Smooth muscle cell (in vitro differentiated cells): Measurements from ENCODE around the gene PDIA4. TPM values are rescaled to one million over a fixed set of nuclear protein-coding genes. Genes with fewer than 3 reads are reported as not detected.

Source experiments
- DNase-seq: peaks from one replicate; lab custom pipeline; 2025; ENCODE audit not compliant: unreplicated experiment; lab: John Stamatoyannopoulos, UW
- H2AFZ ChIP-seq: fragments of 200-600 bp; sonication (generic); 2 replicates; pipeline ENCODE4 v1.6.0; 2016; ENCODE audit warnings: antibody characterized with exemption, low read depth, mild to moderate bottlenecking
- H3F3A ChIP-seq: fragments of 200-600 bp; sonication (generic); 2 replicates; pipeline ENCODE4 v1.6.0; 2017; ENCODE audit warnings: antibody characterized with exemption, low read depth
- H3K27ac ChIP-seq: fragments of 200-600 bp; sonication (generic); 2 replicates; pipeline ENCODE4 v1.5.1; 2016; ENCODE audit warnings: low read depth, mild to moderate bottlenecking
- H3K27me3 ChIP-seq: fragments of 200-600 bp; sonication (generic); 2 replicates; pipeline ENCODE4 v1.6.1; 2016; ENCODE audit warnings: low read depth, mild to moderate bottlenecking
- H3K36me3 ChIP-seq: fragments of 200-600 bp; sonication (generic); 2 replicates; pipeline ENCODE4 v1.5.1; 2016; ENCODE audit warnings: low read depth
- H3K4me1 ChIP-seq: fragments of 200-600 bp; sonication (generic); 2 replicates; pipeline ENCODE4 v1.5.1; 2016; ENCODE audit warnings: low read depth
- H3K4me2 ChIP-seq: fragments of 200-600 bp; sonication (generic); 2 replicates; pipeline ENCODE4 v1.6.0; 2016; ENCODE audit warnings: mild to moderate bottlenecking
- H3K4me3 ChIP-seq: fragments of 200-600 bp; sonication (generic); 2 replicates; pipeline ENCODE4 v1.5.1; 2016; ENCODE audit warnings: mild to moderate bottlenecking
- H3K79me2 ChIP-seq: fragments of 200-600 bp; sonication (generic); 2 replicates; pipeline ENCODE4 v1.6.0; 2016; ENCODE audit warnings: low read depth, mild to moderate bottlenecking
- H3K9ac ChIP-seq: fragments of 200-600 bp; sonication (generic); 2 replicates; pipeline ENCODE4 v1.6.0; 2016; ENCODE audit warnings: low read depth
- H3K9me3 ChIP-seq: fragments of 200-600 bp; sonication (generic); replicated peaks from 2 replicates; pipeline ENCODE4 v1.5.1; 2016; ENCODE audit warnings: low read depth
- H4K20me1 ChIP-seq: fragments of 200-600 bp; sonication (generic); 2 replicates; pipeline ENCODE4 v1.6.0; 2016; ENCODE audit warnings: low read depth
- CTCF ChIP-seq: fragments of 200-600 bp; sonication (generic); IDR thresholded peaks from 2 replicates; pipeline ENCODE4 v1.5.1; 2017; ENCODE audit warnings: borderline replicate concordance, mild to moderate bottlenecking, antibody characterized with exemption; ENCODE audit not compliant: insufficient read depth, poor library complexity, severe bottlenecking
- WGBS: methylation state at CpG from one replicate; pipeline ENCODE4 v1.1.7; 2016; ENCODE audit warnings: low lambda C conversion rate; 5-methylcytosine and 5-hydroxymethylcytosine counted together
- polyA plus RNA-seq: library from polyadenylated mRNA; unstranded; fragments of >200 nt; fragmentation: Nextera tagmentation; extraction: Ambion mirVana; gene quantifications from 2 replicates; pipeline ENCODE4 v1.2.1, GENCODE V29; 2016
- total RNA-seq: library from RNA; depleted of rRNA; stranded (reverse); fragments of >200 nt; gene quantifications from 2 replicates; pipeline ENCODE4 v1.2.3, GENCODE V29; 2014

The PDIA4 gene
- total and polyA plus RNA-seq, 2 experiments from 2014 or later = 178 to 316 TPM

DNA sequence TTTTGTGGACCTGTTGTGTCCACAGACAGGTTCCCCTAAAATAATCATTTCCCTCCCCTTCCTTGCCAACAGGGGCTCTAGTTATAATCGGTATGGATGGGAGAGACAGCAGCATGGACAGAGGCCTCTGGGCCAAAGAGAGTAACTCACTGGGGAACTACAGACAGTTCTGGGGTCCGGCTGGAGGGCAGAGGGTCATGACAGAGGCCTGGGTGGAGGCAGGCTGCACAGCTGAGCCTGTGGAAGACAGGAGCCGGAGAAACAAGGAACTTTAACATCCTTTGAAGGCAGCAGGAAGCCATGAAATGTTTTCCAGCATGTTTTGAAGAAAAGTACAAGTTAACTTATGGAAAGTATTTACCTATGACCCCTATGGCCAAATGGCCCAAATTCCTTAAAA, 68.6 kb downstream of the PDIA4 start:
- Histone ChIP-seq H2AFZ (no peak overlapping the region), H3K4me3 (no peak overlapping the region), H3K27ac (no peak overlapping the region), H3K36me3 (no peaks in the 10 kb centered on the region), H4K20me1 (no peaks in the 10 kb centered on the region), H3K4me2 (no peak overlapping the region), H3K79me2 (no peaks in the 10 kb centered on the region), H3K27me3 (no peaks in the 10 kb centered on the region), H3F3A (no peaks in the 10 kb centered on the region), H3K4me1 (peaks cover 4% of the 10 kb centered on the region), H3K9me3 (no peaks in the 10 kb centered on the region), H3K9ac (no peak overlapping the region)
- no peak for DNase-seq
- WGBS = 87% methylated on average over 3 of the region's 3 CpGs
- no peak for TF ChIP-seq CTCF

- Histone ChIP-seq H3K27me3 (no peaks in the 10 kb centered on the region), H3K36me3 (no peaks in the 10 kb centered on the region), H3F3A (no peaks in the 10 kb centered on the region), H3K27ac (no peak overlapping the region), H2AFZ (no peak overlapping the region), H4K20me1 (no peaks in the 10 kb centered on the region), H3K4me2 (no peak overlapping the region), H3K9me3 (no peaks in the 10 kb centered on the region), H3K4me3 (no peak overlapping the region), H3K9ac (no peak overlapping the region), H3K4me1 (no peaks in the 10 kb centered on the region), H3K79me2 (no peaks in the 10 kb centered on the region)
- 89% methylated on average over 9 of the region's 9 CpGs for WGBS
- no peak for TF ChIP-seq CTCF
- DNase-seq = no peak
Observed at GRCh38 chr7:148958061-148958460, 70.2 kb downstream of the PDIA4 start.

DNA sequence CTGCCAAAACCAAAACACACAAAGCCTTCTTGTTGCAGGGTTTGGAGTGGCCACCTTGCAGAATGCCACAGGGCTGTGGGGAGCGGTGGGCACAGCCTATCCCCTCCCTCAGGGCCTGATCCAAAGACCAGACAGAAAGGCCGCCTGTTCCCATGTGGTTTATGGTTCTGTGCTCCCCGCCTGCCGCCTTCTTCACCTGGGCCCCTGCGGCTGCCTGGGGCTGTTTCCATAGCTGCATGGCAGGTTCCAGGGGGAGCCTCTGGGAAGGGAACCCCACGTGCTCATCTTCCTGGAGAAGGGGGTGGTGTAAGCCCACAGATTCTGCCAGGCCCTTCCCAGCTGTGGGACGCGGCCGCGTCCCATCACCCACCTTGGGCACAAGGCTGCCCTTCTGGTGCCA, 73.5 kb downstream of the PDIA4 start:
- Histone ChIP-seq H3K27me3 (no peaks in the 10 kb centered on the region), H3K79me2 (no peaks in the 10 kb centered on the region), H2AFZ (no peak overlapping the region), H3K4me2 (no peak overlapping the region), H3F3A (no peaks in the 10 kb centered on the region), H4K20me1 (no peaks in the 10 kb centered on the region), H3K4me3 (no peak overlapping the region), H3K9ac (no peak overlapping the region), H3K9me3 (no peaks in the 10 kb centered on the region), H3K27ac (no peak overlapping the region), H3K36me3 (no peaks in the 10 kb centered on the region), H3K4me1 (no peaks in the 10 kb centered on the region)
- no peak for TF ChIP-seq CTCF
- 78% methylated on average over 10 of the region's 10 CpGs for WGBS
- DNase-seq = no peak

GRCh38 chr7:148953676-148954075, 74.6 kb downstream of the PDIA4 start:
- 90% methylated on average over 3 of the region's 3 CpGs for WGBS
- no peak overlapping the region for H3K9ac ChIP-seq
- no peak overlapping the region for H3K4me3 ChIP-seq
- H3K4me2 ChIP-seq = no peak overlapping the region
- DNase-seq = no peak
- H3K27me3 ChIP-seq = no peaks in the 10 kb centered on the region
- no peak overlapping the region for H2AFZ ChIP-seq
- no peaks in the 10 kb centered on the region for H3K9me3 ChIP-seq
- H3K27ac ChIP-seq = no peak overlapping the region
- no peak for TF ChIP-seq CTCF
- H4K20me1 ChIP-seq = no peaks in the 10 kb centered on the region
- H3F3A ChIP-seq = no peaks in the 10 kb centered on the region
- H3K79me2 ChIP-seq = no peaks in the 10 kb centered on the region
- H3K4me1 ChIP-seq = no peaks in the 10 kb centered on the region
- H3K36me3 ChIP-seq = no peaks in the 10 kb centered on the region
